SIG-M5 (cell line): ENCODE results near the gene IL12B.
"Not testable (repeated sequence)": the region's sequence is repeated elsewhere in the genome, so short reads cannot be mapped to it uniquely, and the experiment has no call there.

Source experiments
- DNase-seq: peaks from one replicate; lab custom pipeline; 2025; lab: John Stamatoyannopoulos, UW

The IL12B gene

GRCh38 chr5:159332800-159333544 is 2.7 kb upstream of the IL12B start:
- no peak for DNase-seq

- DNase-seq: no peak
Observed at GRCh38 chr5:159331093-159331973, 1.0 kb upstream of the IL12B start.

- DNase-seq: no peak
Observed at GRCh38 chr5:159324986-159325385, 5.3 kb downstream of the IL12B start.

- no peak for DNase-seq
Observed at GRCh38 chr5:159324102-159324755, 6.1 kb downstream of the IL12B start.

GRCh38 chr5:159322180-159322579 is 8.1 kb downstream of the IL12B start:
- no peak for DNase-seq

GRCh38 chr5:159319832-159320231 is 10.5 kb downstream of the IL12B start:
- DNase-seq: no peak

GRCh38 chr5:159319363-159319762 is 10.9 kb downstream of the IL12B start:
- no peak for DNase-seq

- no peak for DNase-seq
Observed at GRCh38 chr5:159318448-159318847, 11.8 kb downstream of the IL12B start.

- DNase-seq: no peak
Observed at GRCh38 chr5:159317849-159318248, 12.4 kb downstream of the IL12B start.

GRCh38 chr5:159316519-159317383 is 13.5 kb downstream of the IL12B start:
- no peak for DNase-seq

GRCh38 chr5:159313197-159313596 is 17.1 kb downstream of the IL12B start:
- DNase-seq: no peak

- no peak for DNase-seq
Observed at GRCh38 chr5:159311063-159311462, 19.2 kb downstream of the IL12B start.

- DNase-seq: no peak
Observed at GRCh38 chr5:159310511-159310910, 19.8 kb downstream of the IL12B start.

GRCh38 chr5:159309689-159310433 is 20.4 kb downstream of the IL12B start:
- no peak for DNase-seq

GRCh38 chr5:159304961-159305595 is 25.2 kb downstream of the IL12B start:
- no peak for DNase-seq

- DNase-seq: no peak
Observed at GRCh38 chr5:159303286-159303685, 27.0 kb downstream of the IL12B start.

GRCh38 chr5:159301929-159302860 is 28.1 kb downstream of the IL12B start:
- DNase-seq: not testable (repeated sequence)

GRCh38 chr5:159301466-159301865 is 28.8 kb downstream of the IL12B start:
- DNase-seq: no peak

- not testable (repeated sequence) for DNase-seq
Observed at GRCh38 chr5:159297300-159297699, 33.0 kb downstream of the IL12B start.
